OCI-LY7 (cell line): Measurements from ENCODE around the gene CSDE1. TPM values are rescaled to one million over a fixed set of nuclear protein-coding genes. Genes with fewer than 3 reads are reported as not detected.

ENCODE experiments used
- BruUV-seq: library from RNA; stranded (reverse); fragments of 400-500 nt; replicated peaks from 2 replicates; lab custom pipeline; 2021; lab: Mats Ljungman, UMichigan
- CTCF ChIA-PET: fragments of 300-600 bp; sonication (Branson Sonifier 250); formaldehyde crosslinking; loops from one replicate; lab custom pipeline; 2022; ENCODE audit warnings: antibody characterized with exemption; ENCODE audit not compliant: unreplicated experiment; lab: Charles Lee
- POLR2A ChIA-PET: fragments of 300-600 bp; sonication (Branson Sonifier 250); formaldehyde crosslinking; loops from one replicate; lab custom pipeline; 2022; ENCODE audit warnings: antibody characterized with exemption; lab: Charles Lee
- DNase-seq: peaks from one replicate; pipeline ENCODE4 v3.0.0-alpha.2; 2015; ENCODE audit warnings: low spot score
- H2AFZ ChIP-seq: fragments of 200-600 bp; sonication (generic), shearing (Covaris generic); 2 replicates; pipeline ENCODE4 v1.6.1; 2014; ENCODE audit warnings: mild to moderate bottlenecking, antibody characterized with exemption, low read length, moderate library complexity
- H3K27ac ChIP-seq: fragments of 200-600 bp; sonication (generic); 2 replicates; pipeline ENCODE4 v1.5.1; 2014; ENCODE audit warnings: mixed run types, low read depth, mild to moderate bottlenecking, moderate library complexity, low read length, inconsistent platforms; ENCODE audit not compliant: poor library complexity, severe bottlenecking
- H3K36me3 ChIP-seq: fragments of 200-600 bp; sonication (generic); 2 replicates; pipeline ENCODE4 v1.6.1; 2014; ENCODE audit warnings: mild to moderate bottlenecking, antibody characterized with exemption, low read length, moderate library complexity, mixed read lengths; ENCODE audit not compliant: insufficient read depth
- H3K4me1 ChIP-seq: fragments of 200-600 bp; sonication (generic); 2 replicates; pipeline ENCODE4 v1.5.1; 2014; ENCODE audit warnings: mild to moderate bottlenecking, low read length; ENCODE audit not compliant: insufficient read depth, poor library complexity, severe bottlenecking
- H3K4me2 ChIP-seq: fragments of 200-600 bp; sonication (generic); 2 replicates; pipeline ENCODE4 v1.6.1; 2014; ENCODE audit warnings: mild to moderate bottlenecking, low read length
- H3K4me3 ChIP-seq: fragments of 200-600 bp; sonication (generic); 2 replicates; pipeline ENCODE4 v1.5.1; 2014; ENCODE audit warnings: mild to moderate bottlenecking, low read depth, low read length; ENCODE audit not compliant: poor library complexity, severe bottlenecking
- H3K79me2 ChIP-seq: fragments of 200-600 bp; sonication (generic); 2 replicates; pipeline ENCODE4 v1.6.1; 2016; ENCODE audit warnings: low read depth, mild to moderate bottlenecking, low read length, moderate library complexity, mixed read lengths; ENCODE audit not compliant: insufficient read depth
- H3K9me2 ChIP-seq: fragments of 200-600 bp; sonication (generic); 2 replicates; pipeline ENCODE4 v1.6.1; 2016; ENCODE audit warnings: mild to moderate bottlenecking, low read length, mixed read lengths; ENCODE audit not compliant: insufficient read depth
- H3K9me3 ChIP-seq: fragments of 200-600 bp; sonication (generic); 2 replicates; pipeline ENCODE4 v1.6.1; 2014; ENCODE audit warnings: mild to moderate bottlenecking, mixed run types, low read length, mixed read lengths
- H4K20me1 ChIP-seq: fragments of 200-600 bp; sonication (generic); 2 replicates; pipeline ENCODE4 v1.6.1; 2014; ENCODE audit warnings: mild to moderate bottlenecking, antibody characterized with exemption, low read length, moderate library complexity, mixed read lengths; ENCODE audit not compliant: insufficient read depth
- CTCF ChIP-seq: fragments of 200-600 bp; sonication (generic); conservative IDR thresholded peaks from 2 replicates; pipeline ENCODE4 v1.5.1; 2014; ENCODE audit warnings: mild to moderate bottlenecking, antibody characterized with exemption, low read length, moderate library complexity, mixed read lengths
- EZH2phosphoT487 ChIP-seq: fragments of 200-600 bp; sonication (generic); IDR thresholded peaks from 2 replicates; pipeline ENCODE4 v1.6.1; 2018; ENCODE audit warnings: low read depth, borderline replicate concordance, mild to moderate bottlenecking, mixed run types, antibody characterized with exemption, low read length, moderate library complexity, mixed read lengths
- intact Hi-C: fragments of 100-400 bp; cut with micrococcal nuclease; formaldehyde crosslinking; loops from one replicate; pipeline ENCODE4 v1.10.0; 2022; ENCODE audit not compliant: unreplicated experiment
- total RNA-seq, 2 experiments: library from RNA; depleted of rRNA in 1 of 2; stranded (reverse); fragments of >200 nt in 1 of 2; shearing (Covaris generic) in 1 of 2; gene quantifications; 2 replicates each; pipeline ENCODE4 v1.2.3, GENCODE V29; 2014 to 2022

Gene CSDE1
- total RNA-seq, 2 experiments from 2014 or later = 177 to 426 TPM

- H3K4me1 ChIP-seq = no peaks in the 10 kb centered on the region
- peaks cover 100% of the 10 kb centered on the region for H3K36me3 ChIP-seq
- intact Hi-C loops = no loop called here
- no peak overlapping the region for H2AFZ ChIP-seq
- no peaks in the 10 kb centered on the region for H3K9me2 ChIP-seq
- no peak overlapping the region for H3K27ac ChIP-seq
- H4K20me1 ChIP-seq = no peaks in the 10 kb centered on the region; the same call in 1 of the 2 replicates
- TF ChIP-seq CTCF = no peak
- TF ChIP-seq EZH2phosphoT487 = no peak
- ChIA-PET CTCF (no interaction called here), POLR2A (interaction anchor here (0.7 to 2.2 kb wide), 3 partner anchors 16 to 148 kb away, joined by 3 to 8 read pairs (median 3); partner anchors contain the start of gene BCAS2)
- H3K79me2 ChIP-seq = peaks cover 11% of the 10 kb centered on the region; the same call in 1 of the 2 replicates
- H3K9me3 ChIP-seq = no peaks in the 10 kb centered on the region
- H3K4me2 ChIP-seq = no peak overlapping the region
- DNase-seq = no peak
- no peak overlapping the region for H3K4me3 ChIP-seq
- BruUV-seq = no TSS peak
Measured at GRCh38 chr1:114728553-114728952, 29.2 kb downstream of the CSDE1 start.

- Histone ChIP-seq H3K79me2 (peaks cover 8% of the 10 kb centered on the region; the same call in 1 of the 2 replicates), H2AFZ (no peak overlapping the region), H4K20me1 (no peaks in the 10 kb centered on the region; the same call in 1 of the 2 replicates), H3K36me3 (peaks cover 100% of the 10 kb centered on the region), H3K27ac (no peak overlapping the region), H3K4me1 (no peaks in the 10 kb centered on the region), H3K4me2 (no peak overlapping the region), H3K9me2 (no peaks in the 10 kb centered on the region), H3K4me3 (no peak overlapping the region), H3K9me3 (no peaks in the 10 kb centered on the region)
- BruUV-seq = no TSS peak
- ChIA-PET POLR2A (no interaction called here), CTCF (no interaction called here)
- intact Hi-C loops = no loop called here
- TF ChIP-seq CTCF (no peak), EZH2phosphoT487 (no peak)
- no peak for DNase-seq
Measured at GRCh38 chr1:114725230-114725629, 32.6 kb downstream of the CSDE1 start.

- Histone ChIP-seq H3K9me2 (no peaks in the 10 kb centered on the region), H3K79me2 (peaks cover 8% of the 10 kb centered on the region; the same call in 1 of the 2 replicates), H3K4me3 (no peak overlapping the region), H2AFZ (no peak overlapping the region), H3K4me2 (no peak overlapping the region), H3K9me3 (no peaks in the 10 kb centered on the region), H3K4me1 (no peaks in the 10 kb centered on the region), H4K20me1 (no peaks in the 10 kb centered on the region), H3K27ac (no peak overlapping the region), H3K36me3 (peaks cover 100% of the 10 kb centered on the region)
- DNase-seq = no peak
- CTCF ChIA-PET = no interaction called here
- intact Hi-C loops = no loop called here
- no peak for TF ChIP-seq EZH2phosphoT487
- no peak for TF ChIP-seq CTCF
- POLR2A ChIA-PET = no interaction called here
- BruUV-seq = no TSS peak
Measured at GRCh38 chr1:114723915-114724314, 33.9 kb downstream of the CSDE1 start.
